K562 (cell line): ENCODE data around the gene BOLA1. TPM values are rescaled to one million over a fixed set of nuclear protein-coding genes. Genes with fewer than 3 reads are reported as not detected.

ENCODE experiments used
- BCLAF1 ChIP-seq, 2 experiments: fragments of 450-650 bp in 1 of 2; IDR thresholded peaks; 2 replicates each; pipeline ENCODE4 v1.6.1; 2011 to 2017; ENCODE audit warnings: low read depth in 2 of 2, antibody characterized with exemption in 1 of 2, borderline replicate concordance in 1 of 2, low read length in 1 of 2, mild to moderate bottlenecking in 1 of 2, mixed read lengths in 1 of 2; ENCODE audit not compliant: control insufficient read depth in 1 of 2
- EWSR1 ChIP-seq: fragments of 450-650 bp; IDR thresholded peaks from 2 replicates; pipeline ENCODE4 v1.6.1; 2018; ENCODE audit warnings: borderline replicate concordance, mild to moderate bottlenecking, low read depth, moderate library complexity; ENCODE audit not compliant: partially characterized antibody
- GABPB2 ChIP-seq: fragments of 250-450 bp; sonication (Bioruptor Pico); conservative IDR thresholded peaks from 2 replicates; pipeline ENCODE4 v1.5.1; 2021; ENCODE audit warnings: mild to moderate bottlenecking
- HDAC2 ChIP-seq: fragments of 450-650 bp; IDR thresholded peaks from 2 replicates; pipeline ENCODE4 v1.6.1; 2016; ENCODE audit warnings: mild to moderate bottlenecking
- IFI16 ChIP-seq: fragments of 250-450 bp; sonication (Bioruptor Pico); IDR thresholded peaks from 2 replicates; pipeline ENCODE4 v2.1.2; 2022; ENCODE audit warnings: mild to moderate bottlenecking, inconsistent platforms
- PURB ChIP-seq: sonication (generic); formaldehyde crosslinking; IDR thresholded peaks from 2 replicates; pipeline ENCODE4 v1.9.0; 2021; ENCODE audit warnings: low read depth, mild to moderate bottlenecking, missing genetic modification reagents
- RAD21 ChIP-seq, 2 experiments: fragments of 250-450 bp in 1 of 2; fragments of 450-650 bp in 1 of 2; sonication (Bioruptor Pico) in 1 of 2; formaldehyde crosslinking in 1 of 2; IDR thresholded peaks in 1 of 2; conservative IDR thresholded peaks in 1 of 2; 2 replicates each; pipeline versions ENCODE4 v1.4.0 to v1.8.0; 2020 to 2022; ENCODE audit warnings: mild to moderate bottlenecking in 2 of 2, moderate library complexity in 1 of 2
- RNF219 ChIP-seq: fragments of 250-450 bp; sonication (Bioruptor Pico); IDR thresholded peaks from 2 replicates; pipeline ENCODE4 v1.5.0; 2022; ENCODE audit warnings: mild to moderate bottlenecking
- SFPQ ChIP-seq: fragments of 200-400 bp; formaldehyde crosslinking; IDR thresholded peaks from 2 replicates; pipeline ENCODE4 v1.6.1; 2017; ENCODE audit warnings: mild to moderate bottlenecking, low read depth, low read length, moderate library complexity
- SP1 ChIP-seq: sonication (generic); formaldehyde crosslinking; IDR thresholded peaks from 2 replicates; pipeline ENCODE4 v1.8.1; 2022; ENCODE audit warnings: mild to moderate bottlenecking, missing genetic modification reagents
- STAG1 ChIP-seq: sonication (generic); formaldehyde crosslinking; IDR thresholded peaks from 2 replicates; pipeline ENCODE4 v1.5.0; 2020; ENCODE audit warnings: missing genetic modification reagents, borderline replicate concordance
- TCF3 ChIP-seq: sonication (generic); formaldehyde crosslinking; IDR thresholded peaks from 2 replicates; pipeline ENCODE4 v1.4.0; 2020; ENCODE audit warnings: mild to moderate bottlenecking, missing genetic modification reagents
- ZBTB49 ChIP-seq: sonication (generic); formaldehyde crosslinking; IDR thresholded peaks from 2 replicates; pipeline ENCODE4 v1.8.0; 2022; ENCODE audit warnings: missing genetic modification reagents, mild to moderate bottlenecking, borderline replicate concordance
- ZC3H4 ChIP-seq: sonication (generic); formaldehyde crosslinking; IDR thresholded peaks from 2 replicates; pipeline ENCODE4 v1.9.0; 2021; ENCODE audit warnings: missing genetic modification reagents, borderline replicate concordance
- ZNF384 ChIP-seq: IDR thresholded peaks from 2 replicates; pipeline ENCODE4 v1.6.1; 2012; ENCODE audit warnings: low read depth, low read length, improper control_type of control experiment
- ZNF830 ChIP-seq: fragments of 250-450 bp; sonication (Bioruptor Pico); IDR thresholded peaks from 2 replicates; pipeline ENCODE4 v1.5.0; 2021; ENCODE audit warnings: mild to moderate bottlenecking
- polyA plus RNA-seq, 8 experiments: library from polyadenylated mRNA; depleted of rRNA in 4 of 8; stranded (reverse) in 5 of 8; unstranded in 3 of 8; fragments of >200 nt; fragmentation: Nextera tagmentation in 2 of 8; fragmentation: Illumina TruSeq in 1 of 8; extraction: Ambion mirVana in 2 of 8; extraction: Trizol in 1 of 8; gene quantifications; 2 replicates each; pipeline versions ENCODE4 v1.2.1 to v1.2.3, GENCODE V29; 2011 to 2014; ENCODE audit warnings: inconsistent platforms in 1 of 8, missing spikeins in 1 of 8
- total RNA-seq, 7 experiments: library from RNA; depleted of rRNA in 6 of 7; stranded (reverse); fragments of >200 nt in 6 of 7; fragmentation: Illumina TruSeq in 2 of 7; extraction: Trizol in 2 of 7; gene quantifications; 2 replicates each; pipeline versions ENCODE4 v1.2.1 to v1.2.3, GENCODE V29; 2011 to 2021; ENCODE audit warnings: low replicate concordance in 1 of 7

BOLA1 gene
- total and polyA plus RNA-seq, 9 of the 15 experiments (the other 6 are each of a cell fraction or from before 2014, with no cell fraction given): 0.18 to 1.2 (median 0.40) TPM; not detected in 2

GRCh38 chr1:149888247-149888998 lies 10.9 kb upstream of the BOLA1 start (continued):
- TF ChIP-seq PURB (CRISPR knock-in tag): no peak
- no peak for TF ChIP-seq EWSR1
- peak; percentile 57 to 66 for TF ChIP-seq RAD21 (CRISPR knock-in tag; conservative IDR thresholded peaks at IDR 0.05 in 1 of 2, IDR thresholded peaks at IDR 0.05 in 1 of 2)
- no peak for TF ChIP-seq ZNF830
- TF ChIP-seq GABPB2 (CRISPR knock-in tag): no peak
- peak; percentile 90; the same call in 1 of the 2 replicates for TF ChIP-seq ZC3H4 (CRISPR knock-in tag)
- no peak for TF ChIP-seq IFI16
- TF ChIP-seq SFPQ: 0 out of 2 replicates have a peak, but pooled peaks have one; percentile 41
- 0 out of 2 replicates have a peak, but pooled peaks have one; percentile 35 for TF ChIP-seq HDAC2
- TF ChIP-seq TCF3 (CRISPR knock-in tag): peak; percentile 29
- peak; percentile 12 to 79; a peak in 2 of 4 replicates for TF ChIP-seq BCLAF1 (IDR thresholded peaks at IDR 0.05; ENCODE audit: borderline replicate concordance in 1 of 2, control insufficient read depth in 1 of 2, low read depth in 2 of 2, low read length in 1 of 2)
- TF ChIP-seq STAG1 (CRISPR knock-in tag): no peak
- TF ChIP-seq ZNF384: peak; percentile 31; the same call in 1 of the 2 replicates
- no peak for TF ChIP-seq SP1 (CRISPR knock-in tag)
- TF ChIP-seq RNF219 (CRISPR knock-in tag): no peak
- no peak; the same call in 1 of the 2 replicates for TF ChIP-seq ZBTB49 (CRISPR knock-in tag)
